ENCODE data around the gene REXO5.
A peak's percentile ranks its signal among the peaks of the same experiment; 100 is the strongest.

The REXO5 gene

GRCh38 chr16:20865420-20866131 is 59.2 kb downstream of the REXO5 start:
- H2AFZ ChIP-seq, result no peak overlapping the region
- peaks cover 23% of the 10 kb centered on the region for H3K4me1 ChIP-seq
- no peak overlapping the region for H3K9ac ChIP-seq
- no peak overlapping the region for H3K4me3 ChIP-seq (ENCODE audit: low read depth, low read length)
- H3K27me3 ChIP-seq (ENCODE audit: control insufficient read depth, insufficient read depth, low read length), result no peaks in the 10 kb centered on the region
- H3K36me3 ChIP-seq (ENCODE audit: control insufficient read depth, insufficient read depth, low read length), result no peaks in the 10 kb centered on the region
- no peaks in the 10 kb centered on the region for H3K9me3 ChIP-seq (ENCODE audit: control insufficient read depth, low read length)
- peak overlapping the region; percentile 26 for H3K27ac ChIP-seq
- peaks cover 56% of the 10 kb centered on the region for H3K79me2 ChIP-seq
- no peak for TF ChIP-seq CTCF (IDR thresholded peaks at IDR 0.05)
- no peak overlapping the region for H3K4me2 ChIP-seq (ENCODE audit: low read length)

- no peak overlapping the region for H3K4me2 ChIP-seq (ENCODE audit: low read length)
- TF ChIP-seq CTCF (IDR thresholded peaks at IDR 0.05), result no peak
- H3K36me3 ChIP-seq (ENCODE audit: control insufficient read depth, insufficient read depth, low read length), result no peaks in the 10 kb centered on the region
- H3K4me3 ChIP-seq (ENCODE audit: low read depth, low read length), result no peak overlapping the region
- H2AFZ ChIP-seq, result no peak overlapping the region
- peaks cover 30% of the 10 kb centered on the region for H3K4me1 ChIP-seq
- no peak overlapping the region for H3K27ac ChIP-seq
- no peak overlapping the region for H3K9ac ChIP-seq
- H3K9me3 ChIP-seq (ENCODE audit: control insufficient read depth, low read length), result no peaks in the 10 kb centered on the region
- H3K79me2 ChIP-seq, result peaks cover 56% of the 10 kb centered on the region
- H3K27me3 ChIP-seq (ENCODE audit: control insufficient read depth, insufficient read depth, low read length), result no peaks in the 10 kb centered on the region
These were observed 59.9 kb downstream of the REXO5 start for GRCh38 chr16:20866145-20866772.

DNA sequence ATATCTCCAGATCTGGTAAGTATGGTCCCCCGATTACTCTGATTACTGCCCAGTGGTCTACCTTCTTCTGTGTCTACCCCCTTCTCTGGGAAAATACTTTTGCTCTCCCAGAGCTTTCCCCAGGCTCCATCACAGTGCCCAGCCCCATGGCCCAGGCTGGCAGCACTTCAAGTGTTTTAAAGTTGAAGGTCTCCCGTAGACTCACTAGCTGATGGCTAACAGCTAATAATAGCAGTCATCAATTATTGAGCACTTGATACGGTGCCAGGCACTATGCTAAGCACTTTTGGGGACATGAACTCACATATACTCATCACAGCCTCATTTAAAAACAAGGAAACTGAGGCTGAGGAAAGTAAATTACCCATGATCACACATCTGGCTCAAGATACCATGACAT is 60.5 kb downstream of the REXO5 start:
- no peaks in the 10 kb centered on the region for H3K9me3 ChIP-seq (ENCODE audit: control insufficient read depth, low read length)
- no peak overlapping the region for H3K4me2 ChIP-seq (ENCODE audit: low read length)
- H3K4me1 ChIP-seq, result peaks cover 35% of the 10 kb centered on the region
- H3K79me2 ChIP-seq, result peaks cover 53% of the 10 kb centered on the region
- no peaks in the 10 kb centered on the region for H3K36me3 ChIP-seq (ENCODE audit: control insufficient read depth, insufficient read depth, low read length)
- H2AFZ ChIP-seq, result no peak overlapping the region
- no peak overlapping the region for H3K27ac ChIP-seq
- no peak overlapping the region for H3K9ac ChIP-seq
- H3K27me3 ChIP-seq (ENCODE audit: control insufficient read depth, insufficient read depth, low read length), result no peaks in the 10 kb centered on the region
- no peak for TF ChIP-seq CTCF (IDR thresholded peaks at IDR 0.05)
- no peak overlapping the region for H3K4me3 ChIP-seq (ENCODE audit: low read depth, low read length)

DNA sequence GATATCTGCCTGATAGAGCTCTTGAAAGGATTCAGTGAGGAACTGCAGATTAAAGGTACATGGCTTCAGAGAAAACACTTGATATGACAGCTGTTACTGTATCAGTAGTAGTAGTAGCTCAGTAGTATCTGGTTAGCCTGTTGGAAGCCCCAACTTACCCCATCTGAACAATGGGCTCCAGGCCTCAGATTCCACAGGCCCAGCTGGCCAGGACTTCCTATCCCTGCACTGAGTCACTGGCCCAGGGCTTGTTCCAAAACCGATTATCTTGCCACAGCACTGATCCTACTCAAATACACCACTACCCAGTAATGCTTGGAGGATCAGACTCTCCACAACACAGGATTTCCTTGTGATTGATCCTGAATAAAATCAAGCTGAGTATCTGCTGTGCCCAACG is 61.3 kb downstream of the REXO5 start:
- Histone ChIP-seq H3K4me2 (ENCODE audit: low read length) (no peak overlapping the region), H3K4me3 (ENCODE audit: low read depth, low read length) (no peak overlapping the region), H3K27ac (no peak overlapping the region), H3K36me3 (ENCODE audit: control insufficient read depth, insufficient read depth, low read length) (no peaks in the 10 kb centered on the region), H3K9ac (no peak overlapping the region), H3K27me3 (ENCODE audit: control insufficient read depth, insufficient read depth, low read length) (no peaks in the 10 kb centered on the region), H2AFZ (no peak overlapping the region), H3K9me3 (ENCODE audit: control insufficient read depth, low read length) (no peaks in the 10 kb centered on the region), H3K4me1 (peaks cover 41% of the 10 kb centered on the region), H3K79me2 (peaks cover 45% of the 10 kb centered on the region)
- TF ChIP-seq CTCF (IDR thresholded peaks at IDR 0.05), result no peak

DNA sequence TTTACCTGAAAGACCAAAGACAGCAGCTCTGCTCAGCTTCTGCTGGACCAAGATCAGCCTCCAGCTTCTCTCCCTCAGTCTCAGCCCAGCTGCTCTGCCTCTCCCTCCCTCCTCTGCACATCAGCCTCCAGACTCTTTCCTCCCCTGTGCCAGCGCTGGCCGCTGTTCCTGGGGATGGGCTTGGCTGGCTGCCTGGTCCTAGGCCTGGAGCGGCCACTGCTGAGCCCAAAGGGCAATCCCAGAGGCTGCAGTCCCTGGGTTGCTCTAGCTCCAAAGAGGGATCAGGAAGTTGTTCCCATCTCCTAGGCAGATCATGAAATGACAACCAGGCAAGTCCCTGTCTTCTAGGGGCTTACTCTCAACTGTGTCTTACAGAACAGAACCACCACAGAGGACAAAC is 62.6 kb downstream of the REXO5 start:
- peaks cover 41% of the 10 kb centered on the region for H3K4me1 ChIP-seq
- TF ChIP-seq CTCF (IDR thresholded peaks at IDR 0.05), result no peak

More for the DNA sequence above, 62.6 kb downstream of the REXO5 start:
- H3K4me2 ChIP-seq (ENCODE audit: low read length), result no peak overlapping the region
- peaks cover 38% of the 10 kb centered on the region for H3K79me2 ChIP-seq
- no peak overlapping the region for H2AFZ ChIP-seq
- no peak overlapping the region for H3K9ac ChIP-seq
- H3K4me3 ChIP-seq (ENCODE audit: low read depth, low read length), result no peak overlapping the region
- no peaks in the 10 kb centered on the region for H3K27me3 ChIP-seq (ENCODE audit: control insufficient read depth, insufficient read depth, low read length)
- H3K9me3 ChIP-seq (ENCODE audit: control insufficient read depth, low read length), result no peaks in the 10 kb centered on the region
- peak overlapping the region; percentile 36 for H3K27ac ChIP-seq
- no peaks in the 10 kb centered on the region for H3K36me3 ChIP-seq (ENCODE audit: control insufficient read depth, insufficient read depth, low read length)
